Ovary (tissue), 3 donors: ENCODE data around the gene BSPRY.

Experiments used
- EP300 ChIP-seq: sonication (generic); formaldehyde crosslinking; IDR thresholded peaks from one replicate; pipeline ENCODE4 v1.6.1; 2017; ENCODE audit warnings: antibody characterized with exemption
- POLR2A ChIP-seq: fragments of 450-650 bp; IDR thresholded peaks from one replicate; pipeline ENCODE4 v1.6.1; 2017; ENCODE audit warnings: antibody characterized with exemption, mild to moderate bottlenecking, moderate library complexity
- TF ChIP-seq, protein P1 (sequence below), 3 donors: fragments of 450-650 bp in 2 of 3; fragments of 200-600 bp in 1 of 3; IDR thresholded peaks; one replicate each; pipeline versions ENCODE4 v1.5.1 to v1.8.0; 2016 to 2022; ENCODE audit warnings: antibody characterized with exemption in 3 of 3, mild to moderate bottlenecking in 1 of 3
- donor health status: DM: no; HTN: no; CAD: no.

DNA sequence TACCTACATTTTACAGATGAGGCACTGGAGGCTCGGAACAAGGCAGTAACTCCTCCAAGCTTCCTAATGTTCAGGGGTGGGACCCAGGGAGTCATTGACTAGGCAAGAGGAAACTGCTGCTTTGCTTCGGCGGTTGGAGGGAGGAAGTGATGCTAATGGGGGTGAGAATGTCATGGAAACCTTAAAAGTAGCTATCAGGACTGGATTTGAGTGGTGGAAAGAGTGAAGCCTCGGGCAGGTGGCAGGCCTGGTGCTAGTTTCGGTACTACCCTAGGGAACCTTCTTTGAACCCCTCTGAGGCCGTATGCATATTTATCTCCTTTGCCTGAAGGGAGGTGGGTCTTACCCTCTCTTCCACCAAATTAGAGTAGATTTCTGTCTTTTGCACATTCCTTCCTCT is 1.6 kb downstream of the BSPRY start:
- TF ChIP-seq POLR2A: no peak
- TF ChIP-seq, protein P1, sequence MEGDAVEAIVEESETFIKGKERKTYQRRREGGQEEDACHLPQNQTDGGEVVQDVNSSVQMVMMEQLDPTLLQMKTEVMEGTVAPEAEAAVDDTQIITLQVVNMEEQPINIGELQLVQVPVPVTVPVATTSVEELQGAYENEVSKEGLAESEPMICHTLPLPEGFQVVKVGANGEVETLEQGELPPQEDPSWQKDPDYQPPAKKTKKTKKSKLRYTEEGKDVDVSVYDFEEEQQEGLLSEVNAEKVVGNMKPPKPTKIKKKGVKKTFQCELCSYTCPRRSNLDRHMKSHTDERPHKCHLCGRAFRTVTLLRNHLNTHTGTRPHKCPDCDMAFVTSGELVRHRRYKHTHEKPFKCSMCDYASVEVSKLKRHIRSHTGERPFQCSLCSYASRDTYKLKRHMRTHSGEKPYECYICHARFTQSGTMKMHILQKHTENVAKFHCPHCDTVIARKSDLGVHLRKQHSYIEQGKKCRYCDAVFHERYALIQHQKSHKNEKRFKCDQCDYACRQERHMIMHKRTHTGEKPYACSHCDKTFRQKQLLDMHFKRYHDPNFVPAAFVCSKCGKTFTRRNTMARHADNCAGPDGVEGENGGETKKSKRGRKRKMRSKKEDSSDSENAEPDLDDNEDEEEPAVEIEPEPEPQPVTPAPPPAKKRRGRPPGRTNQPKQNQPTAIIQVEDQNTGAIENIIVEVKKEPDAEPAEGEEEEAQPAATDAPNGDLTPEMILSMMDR (IDR thresholded peaks at IDR 0.05): no peak
- no peak for TF ChIP-seq EP300
